ENCODE results near the gene WDR36.

Gene WDR36

GRCh38 chr5:111173476-111173875, 81.3 kb downstream of the WDR36 start:
- Histone ChIP-seq H2AFZ (ENCODE audit: low read length, unreplicated experiment) (no peak overlapping the region), H3K4me1 (ENCODE audit: control insufficient read depth, insufficient read depth, low read length, unreplicated experiment) (no peaks in the 10 kb centered on the region), H3K36me3 (ENCODE audit: insufficient read depth, low read length) (no peaks in the 10 kb centered on the region), H3K27me3 (ENCODE audit: insufficient read depth, low read length) (no peaks in the 10 kb centered on the region), H3K4me3 (ENCODE audit: low read depth, low read length) (no peak overlapping the region), H3K79me2 (ENCODE audit: control insufficient read depth, insufficient read depth, low read length, unreplicated experiment) (no peaks in the 10 kb centered on the region), H3K27ac (ENCODE audit: low read depth, low read length) (no peak overlapping the region)

All from ACC112 (cell line).